ENCODE data around the gene DDX42. TPM values are rescaled to one million over a fixed set of nuclear protein-coding genes. Genes with fewer than 3 reads are reported as not detected.
"Not testable (repeated sequence)": the region's sequence is repeated elsewhere in the genome, so short reads cannot be mapped to it uniquely, and the experiment has no call there.

DDX42 gene
- total RNA-seq, 2 donors from 2014 or later: 71.0 to 105 TPM

- TF ChIP-seq POLR2A (IDR thresholded peaks at IDR 0.05): no peak
- TF ChIP-seq POLR2AphosphoS5 (IDR thresholded peaks at IDR 0.05): no peak
- TF ChIP-seq, protein P1, sequence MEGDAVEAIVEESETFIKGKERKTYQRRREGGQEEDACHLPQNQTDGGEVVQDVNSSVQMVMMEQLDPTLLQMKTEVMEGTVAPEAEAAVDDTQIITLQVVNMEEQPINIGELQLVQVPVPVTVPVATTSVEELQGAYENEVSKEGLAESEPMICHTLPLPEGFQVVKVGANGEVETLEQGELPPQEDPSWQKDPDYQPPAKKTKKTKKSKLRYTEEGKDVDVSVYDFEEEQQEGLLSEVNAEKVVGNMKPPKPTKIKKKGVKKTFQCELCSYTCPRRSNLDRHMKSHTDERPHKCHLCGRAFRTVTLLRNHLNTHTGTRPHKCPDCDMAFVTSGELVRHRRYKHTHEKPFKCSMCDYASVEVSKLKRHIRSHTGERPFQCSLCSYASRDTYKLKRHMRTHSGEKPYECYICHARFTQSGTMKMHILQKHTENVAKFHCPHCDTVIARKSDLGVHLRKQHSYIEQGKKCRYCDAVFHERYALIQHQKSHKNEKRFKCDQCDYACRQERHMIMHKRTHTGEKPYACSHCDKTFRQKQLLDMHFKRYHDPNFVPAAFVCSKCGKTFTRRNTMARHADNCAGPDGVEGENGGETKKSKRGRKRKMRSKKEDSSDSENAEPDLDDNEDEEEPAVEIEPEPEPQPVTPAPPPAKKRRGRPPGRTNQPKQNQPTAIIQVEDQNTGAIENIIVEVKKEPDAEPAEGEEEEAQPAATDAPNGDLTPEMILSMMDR (IDR thresholded peaks at IDR 0.05): no peak
- no peaks in the 10 kb centered on the region for H3K27me3 ChIP-seq (replicated peaks; ENCODE audit: insufficient read depth)
- H3K4me1 ChIP-seq (replicated peaks): no peaks in the 10 kb centered on the region
- intact Hi-C loops (cut with DNase I): no loop called here
- H3K36me3 ChIP-seq: no peaks in the 10 kb centered on the region
- H3K9me3 ChIP-seq: no peaks in the 10 kb centered on the region
- H3K4me3 ChIP-seq: no peak overlapping the region
- 90% methylated on average over 8 of the region's 8 CpGs for WGBS
- H3K27ac ChIP-seq: no peak overlapping the region
- no peak for DNase-seq (ENCODE audit: low spot score)
These were observed 81.2 kb downstream of the DDX42 start for GRCh38 chr17:63855185-63855584.

DNA sequence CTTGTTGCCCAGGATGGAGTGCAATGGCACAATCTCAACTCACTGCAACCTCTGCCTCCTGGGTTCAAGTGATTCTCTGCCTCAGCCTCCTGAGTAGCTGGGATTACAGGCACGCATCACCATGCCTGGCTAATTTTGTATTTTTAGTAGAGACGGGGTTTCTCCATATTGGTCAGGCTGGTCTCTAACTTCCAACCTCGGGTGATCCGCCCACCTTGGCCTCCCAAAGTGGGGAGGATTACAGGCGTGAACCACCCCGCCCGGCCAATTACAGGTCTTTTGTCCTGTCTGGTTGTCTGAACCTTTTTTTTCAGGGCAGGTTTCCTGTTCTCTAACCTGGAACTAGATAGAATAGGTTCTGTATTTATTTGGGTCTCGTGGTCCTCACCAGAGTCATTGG is 82.5 kb downstream of the DDX42 start:
- intact Hi-C loops (cut with DNase I); H3K9me3 ChIP-seq; DNase-seq (ENCODE audit: low spot score); H3K36me3 ChIP-seq; H3K4me3 ChIP-seq; H3K4me1 ChIP-seq (replicated peaks); H3K27me3 ChIP-seq (replicated peaks; ENCODE audit: insufficient read depth); H3K27ac ChIP-seq: not testable (repeated sequence)
- whole genome bisulfite sequencing: 88% methylated on average over 8 of the region's 8 CpGs

DNA sequence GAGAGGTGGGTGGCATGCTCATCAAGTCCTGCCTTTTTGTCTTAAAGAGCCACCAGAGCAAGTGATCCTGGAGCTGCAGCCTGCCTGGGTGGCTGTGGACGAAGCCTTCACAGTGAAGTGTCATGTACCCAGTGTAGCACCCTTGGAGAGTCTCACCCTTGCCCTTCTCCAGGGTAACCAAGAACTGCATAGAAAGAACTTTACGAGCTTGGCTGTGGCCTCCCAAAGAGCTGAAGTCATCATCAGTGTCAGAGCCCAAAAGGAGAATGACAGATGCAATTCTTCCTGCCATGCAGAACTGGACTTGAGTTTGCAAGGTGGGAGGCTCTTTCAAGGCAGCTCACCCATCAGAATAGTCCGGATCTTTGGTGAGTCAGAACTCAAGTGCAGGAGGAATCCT is 85.3 kb downstream of the DDX42 start:
- TF ChIP-seq, protein P1 (IDR thresholded peaks at IDR 0.05): no peak
- TF ChIP-seq POLR2AphosphoS5 (IDR thresholded peaks at IDR 0.05) (no peak), POLR2A (IDR thresholded peaks at IDR 0.05) (no peak)
- no peak overlapping the region for H3K4me3 ChIP-seq
- DNase-seq (ENCODE audit: low spot score): no peak
- H3K27me3 ChIP-seq (replicated peaks; ENCODE audit: insufficient read depth): no peaks in the 10 kb centered on the region
- no peaks in the 10 kb centered on the region for H3K9me3 ChIP-seq
- H3K36me3 ChIP-seq: no peaks in the 10 kb centered on the region
- WGBS: 82% methylated on average over 3 of the region's 3 CpGs
- H3K27ac ChIP-seq: no peak overlapping the region
- no peaks in the 10 kb centered on the region for H3K4me1 ChIP-seq (replicated peaks)
- intact Hi-C loops (cut with DNase I): no loop called here

- intact Hi-C loops (cut with DNase I); H3K36me3 ChIP-seq; H3K27ac ChIP-seq; H3K4me1 ChIP-seq (replicated peaks); DNase-seq (ENCODE audit: low spot score); H3K4me3 ChIP-seq; H3K9me3 ChIP-seq; H3K27me3 ChIP-seq (replicated peaks; ENCODE audit: insufficient read depth): not testable (repeated sequence)
- WGBS: 85% methylated on average over 7 of the region's 7 CpGs
These were observed 92.7 kb downstream of the DDX42 start for GRCh38 chr17:63866625-63867024.

Other genes starting within 250 kb of the DDX42 start
- 10 to 100 TPM; 48.9 to 68.6 TPM for gene DCAF7, start 223.7 kb upstream of the DDX42 start, total RNA-seq
- 10 to 100 TPM; 12.8 to 17.4 TPM for gene TACO1, start 173.3 kb upstream of the DDX42 start, total RNA-seq
- gene MAP3K3, start 151.8 kb upstream of the DDX42 start, total RNA-seq: 10 to 100 TPM; 44.0 to 72.0 TPM
- gene LIMD2, start 74.0 kb upstream of the DDX42 start, total RNA-seq: 10 to 100 TPM; 29.9 to 51.9 TPM
- 10 to 100 TPM; 15.7 to 37.1 TPM for gene STRADA, start 32.4 kb upstream of the DDX42 start, total RNA-seq
- gene CCDC47, start 573 bp upstream of the DDX42 start, total RNA-seq: 10 to 100 TPM; 50.3 to 90.8 TPM
- gene PSMC5, start 53.3 kb downstream of the DDX42 start, total RNA-seq: 100 to 1,000 TPM in 1 of 2 donors, 10 to 100 TPM in 1; 94.0 to 109 TPM
- gene FTSJ3, start 53.5 kb downstream of the DDX42 start, total RNA-seq: 10 to 100 TPM; 29.4 to 46.6 TPM
- gene SMARCD2, start 68.5 kb downstream of the DDX42 start, total RNA-seq: 100 to 1,000 TPM; 182 to 247 TPM
- not detected for gene CSH2, start 99.5 kb downstream of the DDX42 start, total RNA-seq
- not detected for gene GH2, start 107.8 kb downstream of the DDX42 start, total RNA-seq
- gene CSH1, start 122.4 kb downstream of the DDX42 start, total RNA-seq: not detected
- under 1 TPM in 1 of 2 donors, not detected in 1; 0.34 TPM for gene CSHL1, start 137.1 kb downstream of the DDX42 start, total RNA-seq
- not detected for gene GH1, start 144.7 kb downstream of the DDX42 start, total RNA-seq
- 1 to 10 TPM; 1.6 to 2.2 TPM for gene CD79B, start 158.2 kb downstream of the DDX42 start, total RNA-seq
- under 1 TPM; 0.23 TPM for gene SCN4A, start 198.7 kb downstream of the DDX42 start, total RNA-seq
- gene PRR29, start 224.2 kb downstream of the DDX42 start, total RNA-seq: under 1 TPM; 0.09 to 0.74 TPM
- 10 to 100 TPM in 1 of 2 donors, 1 to 10 TPM in 1; 7.3 to 12.6 TPM for gene ICAM2, start 246.5 kb downstream of the DDX42 start, total RNA-seq

All from prostate gland (tissue), 2 donors.